ENCODE results near the gene PTPN7.
"Not testable (repeated sequence)": the region's sequence is repeated elsewhere in the genome, so short reads cannot be mapped to it uniquely, and the experiment has no call there.

Gene PTPN7

DNA sequence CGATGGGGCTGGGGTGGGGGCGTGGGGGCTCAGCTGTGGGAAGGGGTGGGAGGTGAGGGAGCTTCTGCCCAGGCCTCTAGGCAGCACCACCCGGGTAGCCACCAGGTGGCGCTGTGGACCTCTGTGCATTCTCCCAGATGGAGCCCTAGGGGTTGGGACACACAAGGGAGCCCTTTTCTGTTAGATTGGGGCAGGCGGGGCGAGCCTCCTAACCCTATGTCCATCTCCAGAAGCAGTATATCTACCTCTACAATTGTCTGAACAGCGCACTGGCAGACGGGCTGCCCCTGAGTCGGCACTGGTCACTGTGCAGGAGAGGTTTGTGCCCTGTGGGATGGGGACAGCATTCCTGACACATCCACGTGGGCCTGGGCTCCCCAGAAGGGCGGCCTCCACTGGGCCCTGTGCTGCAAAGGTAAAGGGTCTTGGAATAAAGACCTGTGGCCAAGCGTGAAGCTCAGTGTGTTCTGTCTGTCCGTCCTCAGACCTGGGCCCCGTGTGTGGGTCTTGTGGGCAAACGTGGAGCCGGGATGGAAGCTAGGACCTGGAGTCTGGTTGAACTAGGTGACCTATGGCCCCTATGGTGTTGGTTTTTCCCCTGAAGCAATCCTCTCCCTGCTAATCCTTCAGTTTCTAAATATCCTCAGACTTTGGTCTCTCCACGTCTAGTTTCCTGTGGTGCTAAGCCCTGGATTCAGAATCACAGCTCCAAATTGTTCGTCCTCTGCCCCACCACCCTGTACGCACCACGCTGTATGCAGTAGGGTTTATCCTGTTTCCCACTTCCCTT lies 28.8 kb upstream of the PTPN7 start:
- peak; percentile 48 to 75 (median 67) for DNase-seq

DNA sequence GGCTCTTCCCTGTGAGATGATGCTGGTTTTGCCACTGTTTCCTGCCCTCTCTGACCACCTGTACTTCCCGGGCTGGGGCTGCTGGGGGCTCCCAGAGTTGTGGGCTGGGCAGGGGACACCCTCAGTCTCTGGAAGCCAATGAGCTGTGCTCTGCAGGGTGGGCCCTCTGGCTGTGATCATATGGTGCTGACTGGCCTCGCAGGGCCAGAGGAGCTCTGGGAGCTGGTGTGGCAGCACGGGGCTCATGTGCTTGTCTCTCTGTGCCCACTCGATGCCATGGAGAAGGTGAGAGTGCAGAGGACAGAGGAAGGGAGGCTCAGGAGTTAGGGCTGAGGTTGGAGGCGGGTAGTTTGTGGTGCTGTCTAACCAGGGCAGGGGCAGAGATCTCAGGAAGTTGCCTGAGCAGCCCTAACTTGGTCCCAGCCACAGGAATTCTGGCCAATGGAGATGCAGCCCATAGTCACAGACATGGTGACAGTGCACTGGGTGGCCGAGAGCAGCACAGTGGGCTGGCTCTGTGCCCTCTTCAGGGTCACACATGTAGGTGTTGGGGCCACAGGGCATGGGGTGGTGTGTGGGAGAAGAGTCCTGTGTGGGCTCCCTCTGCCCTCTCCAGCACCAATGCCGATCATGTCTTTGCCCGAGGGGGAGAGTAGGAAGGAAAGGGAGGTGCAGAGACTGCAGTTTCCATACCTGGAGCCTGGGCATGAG lies 27.4 kb upstream of the PTPN7 start:
- no peak for DNase-seq

DNA sequence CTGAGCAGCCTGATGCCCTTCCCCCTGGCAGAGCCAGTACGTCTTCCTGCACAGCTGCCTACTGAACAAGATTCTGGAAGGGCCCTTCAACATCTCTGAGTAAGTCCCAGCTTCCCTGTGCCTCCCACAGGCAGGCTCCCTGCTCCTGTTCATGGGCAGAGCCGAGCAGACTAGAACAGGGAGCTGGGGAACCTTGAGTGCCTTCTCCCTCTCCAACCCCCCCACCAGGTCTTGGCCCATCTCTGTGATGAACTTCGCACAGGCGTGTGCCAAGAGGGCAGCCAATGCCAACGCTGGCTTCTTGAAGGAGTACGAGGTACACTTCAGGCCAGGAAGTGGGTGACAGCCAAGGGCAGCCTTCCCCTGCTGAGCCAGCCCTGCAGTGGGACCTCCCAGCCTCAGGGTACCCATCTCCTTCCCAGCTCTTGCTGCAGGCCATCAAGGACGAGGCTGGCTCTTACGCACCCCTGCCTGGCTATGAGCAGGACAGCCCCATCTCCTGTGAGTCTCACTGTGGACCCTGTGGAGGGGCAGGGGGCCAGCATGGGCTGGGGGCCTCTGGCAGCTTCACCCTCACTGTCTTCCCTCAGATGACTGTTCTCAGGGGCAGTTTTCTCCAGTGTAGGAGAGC lies 26.8 kb upstream of the PTPN7 start:
- no peak for DNase-seq

DNA sequence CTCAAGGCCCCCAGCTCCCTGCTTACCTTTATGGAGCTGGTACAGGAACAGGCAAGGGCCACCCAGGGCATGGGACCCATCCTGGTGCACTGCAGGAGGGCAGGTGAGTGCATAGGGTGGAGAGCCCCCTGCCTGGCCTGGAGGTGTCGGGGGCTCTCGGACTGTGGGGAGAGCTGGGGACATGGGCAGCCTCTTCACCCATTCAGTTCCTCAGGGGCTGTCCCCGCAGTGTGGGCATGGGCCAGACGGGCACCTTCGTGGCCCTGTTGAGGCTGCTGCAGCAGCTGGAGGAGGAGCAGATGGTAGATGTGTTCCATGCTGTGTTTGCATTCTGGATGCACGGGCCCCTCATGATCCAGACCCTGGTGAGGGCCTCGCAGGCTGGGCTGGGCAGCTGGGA lies 25.9 kb upstream of the PTPN7 start:
- no peak for DNase-seq

DNA sequence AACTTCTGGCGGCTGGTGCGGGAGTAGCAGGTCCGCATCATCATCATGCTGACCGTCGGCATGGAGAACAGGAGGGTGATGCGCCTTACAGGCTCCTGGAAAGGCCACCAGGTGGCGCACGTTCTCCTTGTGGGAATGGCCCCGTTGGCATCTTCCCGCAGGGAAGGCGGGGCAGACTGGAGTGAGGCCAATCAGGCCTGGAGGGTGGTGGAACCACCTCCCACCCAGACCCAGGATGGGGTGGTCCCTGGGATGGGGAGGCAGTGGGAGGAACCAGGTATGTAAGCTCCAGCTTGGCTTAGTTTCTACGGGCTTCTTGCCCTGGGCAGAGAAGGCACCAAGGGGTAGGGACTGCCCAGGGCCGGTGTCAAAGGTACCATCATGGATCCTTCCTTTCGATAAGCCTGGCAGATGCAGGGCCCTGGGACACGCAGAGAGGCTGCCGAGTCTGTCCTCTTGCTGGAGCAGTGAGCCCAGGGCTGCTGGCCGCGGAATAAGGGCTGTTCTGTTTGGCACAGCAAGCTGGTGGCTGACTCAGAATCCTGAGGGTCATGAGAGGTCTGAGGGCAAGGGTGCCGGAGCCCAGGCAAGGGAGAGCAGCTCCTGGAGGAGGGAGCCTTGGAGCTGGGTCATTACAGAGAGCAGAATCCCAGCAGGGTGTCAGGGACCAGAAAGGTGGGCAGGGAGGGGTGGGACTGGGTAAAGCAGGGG lies 24.5 kb upstream of the PTPN7 start:
- DNase-seq, result peak; percentile 42 to 62 (median 57)

DNA sequence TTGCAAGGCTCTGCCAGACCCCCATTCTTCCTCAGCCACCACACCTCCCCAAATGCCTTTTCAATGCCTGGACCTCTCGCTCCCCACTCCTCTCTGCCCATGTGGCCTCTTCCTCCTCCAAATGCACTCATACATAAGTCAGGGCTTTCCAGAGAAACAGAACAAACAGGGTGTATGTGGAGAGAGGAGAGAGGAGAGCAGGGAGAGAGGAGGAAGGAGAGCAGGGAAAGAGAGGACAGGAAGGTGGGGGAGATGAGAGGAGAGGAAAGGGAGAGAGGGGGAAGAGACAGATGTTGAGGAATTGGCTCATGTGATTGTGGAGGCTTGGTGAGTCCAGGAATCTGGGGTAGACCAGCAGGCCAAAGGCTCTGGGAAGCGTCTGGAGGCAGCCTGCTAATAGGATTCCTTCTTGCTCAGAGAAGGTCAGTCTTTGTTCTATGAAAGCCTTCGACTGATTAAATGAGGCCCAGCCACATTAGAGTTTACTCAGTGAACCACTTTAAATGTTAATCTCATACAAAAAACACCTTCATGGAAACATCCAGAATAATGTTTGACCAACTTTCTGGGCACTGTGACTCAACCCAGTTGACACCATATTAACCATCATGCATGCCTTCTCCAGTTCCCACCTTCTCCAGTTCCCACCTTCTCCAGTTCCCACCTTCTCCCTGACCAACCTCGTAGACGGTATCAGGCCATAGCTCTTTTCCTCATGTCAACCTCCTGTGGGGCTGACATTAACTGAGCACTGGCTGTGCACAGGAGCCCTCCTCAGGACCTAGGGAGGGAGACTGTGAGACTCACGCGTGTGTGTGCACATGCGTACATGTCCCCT lies 21.9 kb upstream of the PTPN7 start:
- no peak for DNase-seq

DNA sequence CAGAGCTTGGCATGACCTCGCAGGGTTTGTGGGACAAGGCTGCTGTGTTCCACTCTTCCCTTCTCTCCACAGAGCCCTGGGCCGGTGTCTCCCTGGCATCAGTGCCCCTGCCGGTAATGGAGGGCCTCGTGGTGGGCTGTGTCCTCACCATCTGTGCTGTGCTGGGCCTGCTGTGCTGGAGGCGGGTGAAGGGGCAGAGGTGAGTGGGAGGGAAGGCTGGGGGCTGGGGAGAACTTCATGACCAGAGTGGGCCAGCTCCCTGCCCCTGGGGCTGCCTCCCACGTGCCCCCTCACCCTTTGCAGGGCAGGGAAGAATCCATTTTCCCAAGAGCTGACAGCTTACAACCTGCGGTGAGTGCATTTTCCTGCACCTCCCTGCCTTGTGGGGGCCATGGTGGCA lies 21.2 kb upstream of the PTPN7 start:
- no peak for DNase-seq

DNA sequence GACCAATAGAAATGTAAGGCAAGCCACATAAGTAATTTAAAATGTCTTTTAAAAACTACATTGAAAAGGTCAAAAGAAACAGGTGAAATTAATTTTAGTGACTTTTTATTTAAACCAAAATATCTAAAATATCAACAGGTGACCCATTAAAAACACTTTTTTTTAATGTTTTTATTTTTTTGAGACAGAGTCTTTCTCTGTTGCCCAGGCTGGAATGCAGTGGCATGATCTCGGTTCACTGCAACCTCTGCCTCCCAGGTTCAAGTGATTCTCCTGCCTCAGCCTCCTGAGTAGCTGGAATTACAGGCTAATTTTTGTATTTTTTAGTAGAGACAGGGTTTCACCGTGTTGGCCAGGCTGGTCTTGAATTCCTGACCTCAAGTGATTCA lies 20.3 kb upstream of the PTPN7 start:
- DNase-seq, result not testable (repeated sequence)

DNA sequence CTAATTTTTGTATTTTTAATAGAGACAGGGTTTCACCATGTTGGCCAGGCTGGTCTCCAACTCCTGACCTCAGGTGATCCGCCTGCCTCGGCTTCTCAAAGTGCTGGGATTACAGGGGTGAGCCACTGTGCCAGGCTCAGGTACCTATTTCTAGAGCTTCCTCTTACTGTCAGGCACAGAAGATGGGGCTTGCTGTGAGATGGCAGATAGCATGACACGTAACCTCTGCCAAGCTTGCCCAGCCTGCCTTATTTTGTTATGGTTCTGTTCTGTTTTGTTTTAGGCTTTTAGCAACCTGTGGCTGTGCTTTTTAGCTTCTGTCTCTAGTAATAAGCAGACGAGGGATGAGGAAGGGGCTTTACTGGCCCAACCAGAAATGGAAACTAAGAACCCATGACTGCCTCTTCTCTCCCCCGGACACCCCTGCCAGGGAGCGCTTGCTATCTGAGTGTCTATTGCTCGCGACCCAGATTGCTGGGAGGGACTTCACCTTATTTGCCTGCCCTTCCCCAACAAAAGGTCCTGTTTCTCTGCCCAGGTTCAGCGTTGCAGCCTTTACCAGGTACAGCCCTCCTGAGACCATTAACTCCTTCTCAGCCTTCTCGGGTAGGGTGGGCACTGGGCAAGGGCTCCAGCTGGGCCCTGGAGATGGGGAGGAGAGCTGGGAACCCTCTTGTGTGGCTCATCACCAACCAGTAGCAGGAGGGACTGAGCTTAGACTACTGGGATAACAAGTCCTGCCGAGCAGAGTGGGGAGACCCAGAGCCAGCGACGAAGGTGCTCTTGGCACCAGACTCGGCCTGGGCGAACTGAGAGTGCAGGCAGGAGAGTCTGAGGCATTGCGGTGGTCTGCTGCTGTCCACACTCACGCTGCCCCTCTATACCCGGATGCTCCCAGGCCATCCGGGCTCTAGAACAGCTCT lies 19.7 kb upstream of the PTPN7 start:
- DNase-seq, result no peak

DNA sequence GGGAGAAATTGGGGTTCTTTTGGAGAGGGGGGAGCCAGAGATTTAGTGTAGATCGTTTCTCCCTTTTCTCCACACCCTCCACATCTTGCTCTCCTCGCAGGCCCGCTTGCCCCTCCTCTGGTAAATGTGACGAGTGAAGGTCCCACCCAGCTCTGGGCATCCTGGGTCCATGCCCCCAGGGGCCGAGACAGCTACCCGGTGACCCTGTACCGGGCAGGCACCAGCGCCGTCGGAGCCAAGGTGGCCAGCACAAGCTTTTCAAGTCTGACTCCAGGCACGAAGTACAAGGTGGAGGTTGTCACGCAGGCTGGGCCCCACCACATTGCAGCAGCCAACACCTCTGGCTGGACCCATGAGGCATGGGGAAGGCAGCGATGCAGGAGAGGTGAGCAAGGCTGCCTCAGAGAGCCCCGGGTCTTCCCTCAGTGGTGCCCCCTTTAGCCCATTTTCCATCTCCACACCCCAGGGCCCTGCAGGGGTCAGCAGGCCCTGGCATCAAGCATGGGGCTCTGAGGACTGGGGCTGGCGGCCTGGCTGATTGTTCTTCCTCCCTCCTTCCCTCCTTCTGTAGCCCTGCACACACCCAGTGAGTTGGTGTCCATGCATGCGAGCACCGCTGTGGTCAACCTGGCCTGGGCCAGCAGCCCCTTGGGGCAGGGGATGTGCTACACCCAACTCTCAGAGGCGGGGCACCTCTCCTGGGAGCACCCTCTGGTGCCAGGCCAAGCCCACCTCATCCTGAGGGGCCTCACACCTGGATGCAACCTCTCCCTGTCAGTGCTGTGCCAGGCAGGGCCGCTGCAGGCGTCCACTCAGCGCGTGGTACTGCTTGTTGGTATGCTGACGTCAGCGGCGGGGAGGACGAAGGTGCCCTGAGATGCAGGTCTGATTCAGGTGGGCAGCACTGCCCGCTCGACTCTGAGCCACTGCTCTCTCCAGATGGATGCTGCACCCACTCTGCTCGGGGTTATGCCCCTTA lies 16.8 kb upstream of the PTPN7 start:
- no peak for DNase-seq

DNA sequence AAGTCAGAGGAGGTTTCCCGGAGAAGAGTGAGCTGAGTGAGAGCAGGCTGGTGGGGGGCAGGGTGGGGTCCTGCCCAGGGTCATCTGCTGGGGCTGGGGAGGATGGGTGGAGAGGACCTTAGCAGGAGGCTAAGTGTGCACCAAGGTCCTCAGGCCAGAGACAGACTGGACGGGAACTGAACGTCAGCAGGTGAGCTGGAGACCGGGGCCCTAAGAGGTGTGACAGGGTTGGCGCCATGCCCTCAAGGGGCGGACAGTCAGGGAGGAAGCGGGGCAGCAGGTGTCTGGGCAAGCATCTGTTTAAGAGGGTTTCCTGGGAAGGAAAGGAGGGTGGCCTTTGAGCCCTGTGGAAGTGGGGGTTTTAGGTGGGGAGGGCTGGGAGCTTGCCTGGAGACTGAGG lies 13.6 kb upstream of the PTPN7 start:
- DNase-seq, result no peak

DNA sequence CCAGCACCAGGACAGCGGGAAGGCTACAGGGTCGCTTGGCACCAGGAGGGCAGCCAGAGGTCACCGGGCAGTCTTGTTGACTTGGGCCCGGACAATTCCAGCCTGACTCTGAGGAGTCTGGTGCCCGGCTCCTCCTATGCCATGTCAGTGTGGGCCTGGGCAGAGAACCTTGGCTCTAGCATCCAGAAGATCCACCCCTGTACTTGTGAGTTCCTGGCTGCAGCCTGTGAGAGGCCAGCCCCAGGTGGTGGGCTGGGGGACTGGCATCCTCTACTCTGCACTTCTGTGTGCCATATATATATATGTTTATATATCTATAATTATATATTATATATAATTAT lies 11.6 kb upstream of the PTPN7 start:
- peak in 1 of 5 donors; percentile 23 for DNase-seq

DNA sequence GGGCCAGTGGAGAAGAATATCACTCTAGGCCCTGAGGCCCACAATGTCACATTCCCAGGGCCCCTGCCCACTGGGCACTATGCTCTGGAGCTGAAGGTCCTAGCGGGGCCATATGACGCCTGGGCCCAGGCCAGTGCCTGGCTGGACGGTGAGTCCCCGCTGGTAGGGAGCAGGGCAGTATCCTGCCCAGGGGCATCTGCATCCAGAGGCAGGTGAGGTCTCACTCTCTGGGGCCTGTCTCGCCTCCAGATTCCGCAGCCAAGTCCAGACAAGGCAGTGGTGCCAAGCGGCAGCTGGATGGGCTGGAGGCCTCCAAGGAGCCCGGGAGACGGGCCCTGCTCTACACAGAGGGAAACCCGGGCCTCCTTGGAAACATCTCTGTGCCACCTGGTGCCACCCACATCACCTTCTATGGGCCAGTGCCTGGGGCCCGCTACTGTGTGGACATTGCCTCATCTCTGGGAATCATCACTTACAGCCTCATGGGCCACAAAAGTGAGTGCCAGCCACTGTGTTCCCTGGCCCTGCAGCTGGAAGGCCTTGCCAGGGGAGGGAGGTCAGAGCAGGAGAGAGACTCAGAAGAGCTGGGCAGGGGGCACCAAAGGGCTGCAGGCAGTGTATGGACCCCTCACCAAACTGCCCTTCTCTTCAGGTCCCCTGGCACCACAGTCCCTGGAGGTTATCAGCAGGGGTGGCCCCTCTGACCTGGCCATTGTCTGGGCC lies 11.1 kb upstream of the PTPN7 start:
- DNase-seq, result no peak

DNA sequence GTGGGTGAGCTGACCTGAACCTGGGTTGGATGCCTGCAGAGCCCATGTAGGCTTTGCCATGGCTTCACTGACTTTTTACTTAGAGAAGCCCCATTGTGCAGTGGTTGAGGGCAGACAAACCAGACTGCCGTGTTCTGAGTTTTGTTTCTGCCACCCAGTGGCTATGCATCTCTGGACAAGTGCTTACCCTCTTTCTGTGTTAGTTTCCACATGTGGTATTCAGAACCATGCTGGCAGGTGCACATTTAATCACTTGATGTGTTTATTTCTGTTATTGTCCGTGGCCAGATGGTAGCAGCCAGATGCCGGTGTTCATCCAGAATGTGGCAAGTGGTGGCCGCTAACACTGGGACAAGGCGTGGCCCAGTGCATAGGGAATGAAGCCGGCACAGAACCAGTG lies 10.3 kb upstream of the PTPN7 start:
- no peak for DNase-seq

DNA sequence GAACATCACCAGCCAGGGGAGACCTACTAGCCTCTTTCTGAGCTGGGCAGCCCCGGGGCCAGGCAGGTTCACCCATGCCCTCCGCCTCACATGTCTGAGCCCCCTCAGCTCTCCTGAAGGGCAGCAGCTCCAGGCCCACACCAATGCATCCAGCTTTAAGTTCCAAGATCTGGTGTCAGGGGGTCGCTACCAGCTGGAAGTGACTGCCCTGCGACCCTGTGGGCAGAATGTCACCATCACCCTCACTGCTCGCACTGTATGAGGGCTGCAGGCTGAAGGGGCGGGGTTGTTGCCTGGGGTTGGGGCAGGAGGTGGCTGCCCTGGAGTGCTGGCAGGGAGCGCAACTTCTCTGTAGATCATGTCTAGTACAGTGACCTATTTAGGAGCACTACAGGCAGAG lies 8.5 kb upstream of the PTPN7 start:
- no peak for DNase-seq

DNA sequence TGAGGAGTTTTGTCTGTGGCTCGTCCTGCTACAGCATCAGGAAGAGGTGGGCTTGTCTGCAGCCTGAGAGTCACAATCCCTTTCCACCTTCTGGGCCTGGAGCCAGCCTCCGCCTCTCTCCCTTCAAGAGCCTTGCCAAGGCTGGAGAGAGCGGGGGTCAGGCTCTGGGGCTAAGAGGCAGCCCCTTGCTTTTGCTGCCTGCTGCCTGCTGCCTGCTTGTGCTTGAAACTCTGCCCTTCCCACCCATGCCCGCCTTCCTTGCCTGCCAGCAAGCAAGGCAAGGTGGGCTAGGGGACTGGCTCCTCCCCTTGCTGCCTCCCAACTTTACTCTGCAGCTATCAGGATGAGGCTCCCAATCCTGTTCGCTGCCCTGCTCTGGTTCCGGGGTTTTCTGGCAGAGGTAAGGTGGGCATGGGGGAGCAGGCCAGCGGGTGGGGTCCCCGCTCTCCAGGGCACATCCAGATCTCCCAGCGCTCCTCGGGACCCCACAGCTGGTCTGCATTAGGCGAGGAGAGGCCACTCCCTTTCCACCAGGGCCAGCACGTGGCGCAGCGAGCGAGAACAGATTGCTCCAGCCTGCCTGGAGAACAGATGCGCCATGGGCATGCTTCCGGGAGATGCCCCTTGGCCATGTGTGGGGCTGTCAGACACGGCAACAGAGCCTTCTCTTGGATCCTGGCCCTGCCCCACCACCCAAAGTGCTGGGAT lies 7.5 kb upstream of the PTPN7 start:
- no peak for DNase-seq

DNA sequence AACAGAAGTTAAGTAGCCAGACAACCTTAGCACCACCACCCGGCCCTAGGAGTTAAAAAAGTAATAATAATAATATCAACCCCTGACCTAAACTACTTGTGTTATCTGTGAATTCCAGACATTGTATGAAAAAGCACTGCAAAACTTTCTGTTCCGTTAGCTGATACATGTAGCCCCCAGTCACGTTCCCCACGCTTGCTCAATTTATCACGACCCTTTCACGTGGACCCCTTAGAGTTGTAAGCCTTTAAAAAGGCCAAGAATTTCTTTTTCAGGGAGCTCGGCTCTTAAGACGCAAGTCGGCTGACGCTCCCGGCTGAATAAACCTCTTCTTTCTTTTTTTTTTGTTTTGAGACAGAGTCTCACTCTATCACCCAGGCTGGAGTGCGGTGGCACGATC lies 6.7 kb upstream of the PTPN7 start:
- DNase-seq, result not testable (repeated sequence)

DNA sequence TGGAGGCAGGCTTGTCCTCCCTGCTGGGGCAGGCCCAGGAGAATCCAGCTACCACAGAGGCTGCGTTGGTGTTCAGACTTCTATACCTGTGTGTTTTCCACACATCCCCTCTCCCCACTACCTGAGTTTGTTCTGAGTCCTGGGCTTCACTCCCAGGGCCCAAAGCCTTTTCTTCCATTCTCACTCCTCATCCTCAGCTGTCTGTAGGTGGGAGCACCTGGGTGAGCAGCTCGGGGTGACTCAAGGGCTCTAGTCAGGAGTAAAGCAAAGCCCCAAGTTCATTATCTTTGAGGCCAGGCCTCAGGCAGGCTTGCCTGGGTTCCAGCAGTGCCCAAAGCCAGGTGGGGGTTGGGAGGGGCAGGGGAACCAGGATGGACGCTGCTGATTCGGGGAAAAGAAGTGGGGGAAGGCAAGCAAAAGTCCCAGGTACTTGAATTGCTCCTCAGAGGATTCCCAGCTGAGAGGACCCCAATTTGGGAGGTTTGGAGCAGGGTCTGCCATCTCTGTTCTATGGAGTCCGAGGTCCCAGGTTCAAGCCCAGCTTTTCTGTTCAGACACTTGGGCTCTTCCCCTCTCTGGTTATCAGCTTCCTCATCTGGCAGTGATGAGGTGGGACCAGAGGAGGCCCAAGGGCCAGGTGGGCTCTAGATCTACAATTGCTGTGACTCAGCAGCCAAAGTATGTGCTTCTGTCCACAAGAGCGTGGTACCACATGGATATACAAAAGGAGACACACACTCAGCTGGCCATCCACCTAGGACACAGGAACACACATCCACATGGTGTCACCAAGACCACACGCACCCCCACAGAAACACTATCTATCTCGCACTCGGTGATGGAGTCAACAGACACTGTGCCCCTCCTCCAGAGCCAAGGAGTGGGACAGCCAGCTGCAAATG lies 5.8 kb upstream of the PTPN7 start:
- no peak for DNase-seq

All from T-helper 1 cell (primary cell).